HG03139 (cell line): Measurements from ENCODE around the gene RHOG.

Source experiments
- ATAC-seq: cut with Tn5 transposase; IDR thresholded peaks from one replicate; pipeline ENCODE4 v1.9.1; 2021; ENCODE audit not compliant: unreplicated experiment

The RHOG gene

DNA sequence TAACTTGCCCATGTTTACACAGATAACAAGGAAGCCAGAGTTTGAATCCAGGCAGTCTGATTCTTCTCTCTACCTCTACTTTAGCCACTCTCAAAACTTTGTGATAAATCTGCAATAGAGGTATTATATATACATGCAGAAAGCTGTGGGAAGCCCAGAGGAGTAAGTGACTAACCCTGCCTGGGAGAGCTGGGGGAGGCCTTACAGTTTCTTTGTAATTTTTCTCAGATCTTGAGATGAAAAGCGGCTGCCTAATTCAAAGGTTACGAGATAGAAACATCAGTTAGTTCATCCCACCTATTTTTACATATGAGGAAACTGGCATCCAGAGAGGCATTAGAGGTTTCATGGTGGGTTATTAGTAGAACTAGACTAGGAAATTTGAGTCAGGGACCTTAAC lies 19.6 kb upstream of the RHOG start:
- ATAC-seq = no peak

DNA sequence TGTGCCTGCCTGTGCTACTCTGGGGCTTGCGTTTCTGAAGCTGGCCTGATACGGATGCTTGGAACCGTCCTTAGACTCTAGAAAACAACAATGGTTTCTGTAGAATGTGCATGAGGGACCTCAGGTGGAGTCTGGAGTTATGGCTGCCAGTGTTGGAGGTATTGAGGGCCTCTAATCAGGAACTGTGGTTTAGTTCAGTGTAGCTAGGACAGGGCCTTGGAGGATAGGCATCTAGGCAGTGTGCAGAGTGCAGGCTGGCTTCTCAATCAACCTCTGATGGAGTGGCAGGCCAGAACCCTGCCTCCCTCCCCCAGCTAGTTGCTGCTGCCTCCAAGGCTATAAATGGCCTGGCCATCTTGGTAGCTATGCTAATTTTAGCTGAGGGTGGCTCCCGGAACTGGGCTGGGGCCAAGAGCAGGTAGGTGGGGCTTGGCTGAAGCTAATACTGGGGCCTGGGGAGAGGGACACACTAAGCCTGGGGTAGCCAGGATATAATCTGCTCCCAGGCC lies 18.7 kb upstream of the RHOG start:
- ATAC-seq = no peak

DNA sequence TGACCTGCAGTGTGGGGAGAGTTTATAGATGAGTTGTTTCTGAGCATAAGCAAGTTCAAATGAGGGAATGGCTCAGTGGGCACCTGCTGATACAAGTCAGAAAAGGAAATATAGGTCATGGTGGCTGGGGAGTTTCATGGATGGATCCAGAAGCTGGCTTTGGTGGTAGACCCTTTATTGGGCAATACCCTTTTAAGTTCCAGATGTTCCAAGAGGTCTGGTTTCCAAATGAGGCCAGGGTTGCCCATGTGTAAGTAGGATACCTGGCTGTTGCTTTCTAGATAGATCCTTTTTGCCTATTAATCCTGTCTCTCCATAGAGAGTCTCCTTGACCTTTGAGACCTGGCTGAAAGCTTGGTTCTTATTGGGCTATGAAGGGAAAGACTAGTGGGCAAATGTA lies 16.9 kb upstream of the RHOG start:
- no peak for ATAC-seq

DNA sequence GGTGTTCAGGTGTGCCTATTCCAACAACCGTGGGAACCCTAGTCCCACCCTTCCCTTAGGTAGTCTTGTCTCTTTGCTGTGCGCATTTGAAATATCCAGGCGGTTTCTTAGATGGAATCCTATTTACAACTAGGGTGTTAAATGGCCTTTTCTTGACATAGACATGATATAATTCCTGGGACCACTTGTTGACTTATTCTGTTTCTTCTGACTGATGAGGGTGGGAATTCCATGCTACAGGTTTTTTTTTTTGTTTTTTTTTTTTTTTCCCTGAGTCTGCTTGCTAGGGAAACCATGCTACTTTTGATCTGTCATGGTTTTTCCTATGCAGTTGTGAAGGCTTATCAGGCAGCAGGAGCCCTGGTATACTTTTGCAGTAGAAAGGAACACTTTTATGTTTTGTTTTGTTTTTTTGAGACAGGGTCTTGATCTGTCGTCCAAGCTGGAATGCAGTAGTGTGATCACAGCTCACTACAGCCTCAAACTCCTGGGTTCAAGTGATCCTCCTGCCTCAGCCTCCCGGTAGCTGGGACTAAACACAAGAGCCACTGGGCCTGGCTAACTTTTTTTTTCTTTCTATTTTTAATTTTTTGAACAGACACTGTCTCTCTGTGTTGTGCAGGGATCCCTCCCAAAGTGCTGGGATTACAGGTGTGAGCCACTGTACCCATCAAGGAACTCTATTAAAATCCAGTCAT lies 16.2 kb upstream of the RHOG start:
- ATAC-seq = no peak

DNA sequence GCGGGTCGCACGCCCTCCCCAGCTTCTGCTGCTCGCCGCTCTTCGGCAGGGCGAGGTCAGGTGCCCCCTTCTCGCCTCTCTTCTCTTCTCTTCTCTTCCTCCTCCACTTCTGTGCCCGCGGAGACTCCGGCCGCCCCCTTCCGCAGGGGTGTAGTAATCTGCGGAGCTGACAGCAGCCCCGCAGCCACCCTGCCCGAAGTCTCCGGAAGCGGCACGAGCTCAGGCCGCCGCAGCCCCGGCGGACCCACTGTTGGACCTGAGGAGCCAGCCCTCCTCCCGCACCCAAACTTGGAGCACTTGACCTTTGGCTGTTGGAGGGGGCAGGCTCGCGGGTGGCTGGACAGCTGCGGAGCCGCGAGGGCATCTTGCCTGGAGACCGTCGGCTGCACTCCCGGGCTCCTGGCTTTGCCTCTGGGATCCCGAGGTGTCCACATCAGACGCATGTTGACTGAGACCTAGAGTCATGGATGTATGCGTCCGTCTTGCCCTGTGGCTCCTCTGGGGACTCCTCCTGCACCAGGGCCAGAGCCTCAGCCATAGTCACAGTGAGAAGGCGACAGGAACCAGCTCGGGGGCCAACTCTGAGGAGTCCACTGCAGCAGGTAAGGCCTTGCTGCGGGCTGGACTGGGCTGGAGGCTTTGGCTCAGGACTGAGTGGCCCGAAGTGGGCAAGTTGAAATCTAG lies 15.2 kb upstream of the RHOG start:
- peak; percentile 7 for ATAC-seq

DNA sequence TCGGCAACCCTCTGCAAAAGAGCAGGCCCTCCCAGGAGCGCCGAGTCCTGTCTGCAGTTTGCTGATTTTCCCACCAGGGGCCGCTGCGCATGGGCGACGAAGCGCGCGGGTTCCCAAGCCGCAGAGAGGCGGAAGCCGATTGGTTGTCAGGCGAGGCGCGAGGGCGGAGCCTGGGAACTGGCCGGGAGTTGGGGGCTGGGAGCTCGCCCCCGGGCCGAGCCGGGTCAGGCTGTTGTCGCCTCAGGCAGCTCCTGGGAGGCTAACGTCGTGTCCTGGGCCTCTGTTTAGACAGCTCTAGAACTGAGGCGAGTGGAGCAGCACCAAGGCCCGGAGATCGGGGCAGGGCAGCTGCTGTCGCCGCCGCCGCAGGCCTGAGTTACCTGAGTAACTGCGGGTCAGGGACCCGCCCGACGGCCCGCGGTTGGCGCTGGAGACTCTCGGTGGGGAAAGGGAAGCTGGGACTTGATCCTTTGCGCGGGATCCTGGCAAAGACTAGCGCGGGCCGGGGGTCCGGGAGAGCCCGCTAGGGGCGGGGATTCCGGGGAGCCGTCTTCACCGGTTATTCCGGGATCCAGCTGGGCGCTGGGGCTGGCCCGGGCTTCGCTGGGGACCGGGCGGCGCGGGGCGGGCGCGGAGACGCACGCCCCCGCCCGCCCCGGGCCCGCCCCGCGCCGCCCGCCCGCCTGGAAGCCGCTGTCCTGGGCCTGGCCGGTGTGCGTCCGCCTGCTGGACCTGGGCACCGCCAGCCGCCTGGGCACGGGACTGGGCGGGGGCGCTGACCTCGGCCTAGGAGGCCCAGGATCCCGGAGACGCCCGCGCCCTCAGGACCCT lies 14.4 kb upstream of the RHOG start, which contains the start of gene STIM1:
TSS of gene STIM1 (plus strand) at position 688 of the 831 bp plus-strand sequence. CDS start 607 bp downstream, outside the sequence.
- peak; percentile 49 for ATAC-seq

DNA sequence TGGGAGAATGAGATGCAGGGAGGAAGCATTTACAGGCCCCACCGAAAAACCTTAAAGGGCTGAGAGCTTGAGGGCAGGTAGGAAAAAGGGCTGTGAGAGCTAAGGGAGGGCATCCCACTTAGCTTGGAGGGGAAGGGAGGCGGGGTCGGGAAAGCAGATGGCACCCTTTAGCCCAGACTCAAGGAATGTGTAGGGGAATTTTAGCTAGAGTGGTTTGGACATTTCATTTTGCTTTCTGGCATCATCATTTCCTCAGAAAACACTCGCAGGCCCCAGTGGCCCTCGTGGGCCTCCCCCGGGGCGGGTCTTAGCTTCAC lies 13.9 kb upstream of the RHOG start:
- ATAC-seq = no peak

DNA sequence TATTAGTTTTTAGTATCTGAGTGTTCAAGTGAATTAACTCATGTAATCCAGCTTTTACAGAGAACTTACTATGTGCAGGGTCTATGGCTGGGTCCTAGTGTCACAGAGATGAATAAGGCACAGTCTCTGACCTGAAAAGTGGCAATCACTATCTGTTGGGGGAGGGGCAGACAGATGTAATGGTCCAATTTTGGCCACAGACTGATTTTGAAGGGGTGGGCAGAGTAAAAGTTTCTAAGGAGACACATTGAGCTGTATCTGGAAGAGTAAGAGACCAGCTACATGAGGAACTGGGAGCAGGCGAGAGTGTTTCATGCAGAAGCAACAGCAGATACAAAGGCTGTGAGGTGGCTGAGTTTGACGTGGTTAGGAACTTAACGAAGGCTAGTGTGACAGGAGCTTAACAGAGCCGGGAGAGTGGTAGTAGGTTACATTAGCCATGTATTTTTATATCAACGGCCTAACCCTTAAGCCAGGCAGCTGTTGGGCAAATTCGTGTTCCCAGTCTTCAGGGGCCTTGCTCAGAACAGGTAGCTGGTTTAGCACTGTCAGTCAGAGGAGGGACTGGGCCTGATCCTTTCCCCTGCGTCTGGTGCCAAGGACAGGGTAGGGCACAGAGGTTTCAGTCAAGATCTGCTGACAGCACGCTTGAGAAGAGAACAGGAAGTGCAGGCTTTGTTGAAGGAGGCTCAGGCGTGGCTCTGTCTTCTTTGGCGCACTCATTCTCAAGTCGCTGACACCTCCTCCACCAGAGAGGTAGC lies 13.3 kb upstream of the RHOG start:
- ATAC-seq = peak; percentile 42

DNA sequence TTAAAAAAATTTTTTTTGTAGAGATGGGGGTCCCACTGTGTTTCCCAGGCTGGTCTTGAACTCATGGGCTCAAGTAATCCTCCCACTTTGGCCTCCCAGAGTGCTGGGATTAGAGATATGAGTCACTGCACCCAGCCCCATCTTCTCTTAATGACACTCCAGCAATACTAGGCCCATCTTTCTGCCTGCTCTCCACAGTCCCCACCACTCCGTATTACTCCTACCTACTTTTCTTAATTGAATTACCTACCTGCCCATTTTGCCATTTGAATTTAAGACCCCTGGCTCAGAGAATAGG lies 12.7 kb upstream of the RHOG start:
- ATAC-seq = no peak

DNA sequence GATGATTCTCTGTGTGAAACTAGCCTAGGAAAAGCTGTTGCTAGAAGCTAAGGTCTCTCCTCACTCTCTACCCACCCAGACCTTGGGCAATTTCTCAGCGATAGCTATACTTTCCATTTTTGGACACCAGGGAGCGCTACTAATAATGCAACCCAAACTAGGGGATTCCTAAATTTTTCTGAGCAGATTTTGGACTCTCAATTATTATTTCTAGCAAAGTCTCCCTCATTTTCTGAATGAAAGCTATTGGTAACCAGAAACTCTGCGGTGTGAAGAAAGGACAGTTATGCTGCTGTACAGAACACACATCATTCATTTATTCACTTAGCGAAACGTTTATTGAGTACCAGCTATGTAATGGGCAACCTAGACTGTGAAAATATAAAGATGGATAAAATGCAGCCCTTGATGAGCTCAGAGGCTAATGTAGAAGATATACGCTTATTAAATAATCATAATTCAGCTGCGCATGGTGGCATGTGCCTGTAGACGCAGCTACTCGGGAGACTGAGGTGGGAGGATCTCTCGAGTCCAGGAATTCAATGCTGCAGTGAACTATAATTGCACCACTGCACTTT lies 8.6 kb upstream of the RHOG start:
- no peak for ATAC-seq

DNA sequence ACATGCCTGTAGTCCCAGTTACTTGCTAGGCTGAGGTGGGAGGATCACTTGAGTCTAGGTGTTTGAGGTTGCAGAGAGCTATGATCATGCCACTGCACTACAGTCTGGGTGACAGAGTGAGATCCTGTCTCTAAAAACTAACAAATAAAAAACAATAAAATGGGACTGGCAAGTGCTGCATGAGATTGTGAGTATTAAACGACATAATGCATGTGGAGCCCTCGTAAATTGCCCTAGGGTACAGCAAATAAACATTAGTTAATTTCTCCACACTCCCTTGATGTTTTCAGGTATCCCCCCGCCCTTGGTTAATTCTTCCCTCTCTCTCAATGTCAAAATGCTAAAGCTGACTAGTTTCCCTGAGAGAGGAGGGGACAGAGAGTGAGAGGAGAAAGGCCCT lies 4.9 kb upstream of the RHOG start:
- ATAC-seq = no peak

DNA sequence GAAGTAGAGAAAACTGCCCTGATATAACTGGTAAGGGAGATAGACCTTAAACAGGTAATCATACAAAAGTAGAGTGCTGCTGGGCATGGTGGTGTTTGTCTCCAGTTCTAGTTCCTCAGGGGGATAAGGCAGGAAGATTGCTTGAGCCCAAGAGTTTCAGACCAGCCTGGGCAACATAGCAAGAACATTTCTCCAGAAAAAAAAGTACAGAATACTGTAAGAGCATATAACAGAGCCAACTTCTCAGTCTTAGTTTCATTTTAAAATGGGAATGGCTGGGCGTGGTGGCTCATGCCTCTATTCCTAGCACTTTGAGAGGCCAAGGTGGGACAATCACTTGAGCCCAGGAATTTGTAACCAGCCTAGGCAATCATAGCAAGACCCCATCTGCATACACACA lies 4.5 kb upstream of the RHOG start:
- ATAC-seq = no peak

DNA sequence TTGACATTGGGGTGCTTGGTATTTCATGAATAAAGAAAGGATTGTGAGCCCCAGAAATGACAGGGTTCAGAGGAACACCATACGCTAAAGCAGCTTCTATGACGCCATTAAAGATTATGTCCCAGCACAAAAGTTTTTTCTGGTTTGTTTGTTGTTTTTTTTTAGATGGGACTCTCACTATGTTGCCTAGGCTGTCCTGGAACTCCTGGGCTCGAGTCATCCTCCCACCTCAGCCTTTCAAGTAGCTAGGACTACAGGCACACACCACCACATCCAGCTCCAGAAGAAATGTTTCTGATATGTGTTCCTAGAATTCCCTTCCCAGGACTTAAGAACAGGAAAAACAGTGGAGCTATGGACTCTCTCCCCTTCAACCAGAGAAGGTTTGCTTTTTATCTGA lies 2.6 kb upstream of the RHOG start:
- ATAC-seq = no peak

DNA sequence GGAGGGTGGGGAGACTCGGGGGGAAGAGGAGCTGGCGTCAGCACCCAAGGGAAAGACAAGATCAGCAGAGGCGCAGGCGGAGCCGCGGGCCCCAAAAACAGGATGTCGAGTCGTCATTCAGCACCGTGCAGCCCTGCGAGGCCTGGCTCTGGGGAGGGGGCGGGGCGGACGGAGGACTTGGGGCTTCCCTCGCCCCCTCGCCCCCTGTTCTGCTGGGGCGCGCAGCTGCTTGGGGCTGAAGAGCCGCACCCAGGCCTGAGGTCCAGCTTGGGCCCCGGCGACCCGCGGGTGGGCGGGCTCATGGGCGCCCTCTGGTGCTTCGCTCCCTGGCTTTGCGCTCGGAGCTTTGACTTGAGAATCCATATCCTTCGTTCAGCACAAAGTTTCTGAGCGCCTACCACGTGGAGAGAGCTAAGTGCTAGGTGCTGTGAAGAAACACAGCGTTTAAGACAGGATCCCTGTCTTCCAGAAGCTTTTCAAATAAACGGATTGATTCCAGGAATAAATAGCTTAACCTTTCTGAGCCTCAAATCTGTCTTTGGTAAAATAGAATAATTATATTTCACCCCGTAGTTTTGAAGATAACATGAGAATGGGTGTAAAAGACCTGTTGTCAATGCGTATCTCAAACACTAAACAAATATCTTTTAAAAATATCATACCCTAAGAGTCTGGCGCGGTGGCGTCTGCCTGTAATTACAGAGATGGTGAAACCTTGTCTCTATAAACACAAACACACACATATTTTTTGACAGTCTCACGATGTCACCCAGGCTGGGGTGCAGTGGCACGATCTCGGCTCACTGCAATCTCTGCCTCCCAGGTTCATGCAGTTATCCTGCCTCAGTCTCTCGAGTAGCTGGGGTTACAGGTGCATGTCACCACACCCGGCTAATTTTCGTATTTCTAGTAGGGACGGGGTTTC lies 929 bp upstream of the RHOG start:
- peak; percentile 47 for ATAC-seq

DNA sequence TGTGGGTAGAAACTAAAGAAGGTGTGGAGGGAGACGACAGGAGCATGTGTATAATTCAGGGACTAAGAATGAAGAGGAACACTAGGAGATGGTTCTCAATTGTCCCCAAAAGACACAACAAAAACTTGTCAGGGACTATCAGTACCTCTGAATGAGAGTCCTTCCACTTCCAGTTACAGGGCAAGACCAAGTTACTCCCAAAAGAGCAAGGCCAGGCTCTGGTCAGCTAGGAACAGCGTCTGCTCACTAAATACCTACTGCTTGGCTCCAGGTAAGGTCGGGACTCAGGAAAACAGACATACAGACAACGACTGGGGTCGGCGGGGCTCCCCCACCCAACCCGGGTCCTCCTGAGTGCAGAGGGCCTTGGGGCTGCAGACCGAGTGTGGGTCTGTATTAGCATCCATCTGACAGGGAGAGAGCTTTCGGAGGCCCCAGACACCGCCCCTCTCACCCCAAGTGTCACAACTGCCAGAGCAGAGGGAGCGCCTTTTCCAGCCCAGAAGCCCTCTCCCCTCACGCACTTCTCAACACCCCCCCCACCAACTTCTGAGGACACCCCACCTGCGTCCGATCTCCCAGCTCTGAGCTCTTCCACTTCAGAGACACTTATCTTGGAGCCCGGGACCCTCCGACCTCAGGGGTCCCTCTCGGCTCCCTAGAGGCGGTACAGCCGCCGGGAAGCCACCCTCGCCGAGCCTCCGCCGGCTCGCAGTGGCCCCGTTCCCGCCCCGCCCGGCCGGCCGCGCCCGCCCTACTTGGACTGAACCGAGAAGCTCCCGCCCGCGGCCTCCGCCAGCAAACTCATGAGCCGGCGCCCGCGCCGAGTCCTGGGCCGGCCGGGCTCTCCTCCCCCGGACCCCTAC lies 522 bp downstream of the RHOG start:
- ATAC-seq = no peak

DNA sequence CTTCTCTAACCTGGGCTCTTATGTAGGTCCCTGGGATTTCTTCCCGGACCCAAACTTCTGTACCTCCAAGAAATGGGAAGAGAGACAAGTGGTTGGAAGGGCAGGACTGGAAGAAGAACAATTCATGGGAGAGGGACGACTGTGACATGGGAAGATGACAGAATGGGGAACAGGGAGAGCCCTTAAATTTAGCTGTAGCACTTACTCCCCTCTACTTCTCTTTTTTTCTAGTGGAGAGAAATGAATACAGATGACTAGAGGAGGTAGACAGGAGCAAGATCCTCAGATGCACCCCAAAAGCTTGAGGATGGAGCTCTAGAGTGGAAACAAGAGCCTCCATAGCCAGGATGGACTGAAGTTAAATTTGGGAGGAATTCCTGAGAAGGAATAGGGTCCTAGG lies 2.3 kb downstream of the RHOG start:
- ATAC-seq = no peak

DNA sequence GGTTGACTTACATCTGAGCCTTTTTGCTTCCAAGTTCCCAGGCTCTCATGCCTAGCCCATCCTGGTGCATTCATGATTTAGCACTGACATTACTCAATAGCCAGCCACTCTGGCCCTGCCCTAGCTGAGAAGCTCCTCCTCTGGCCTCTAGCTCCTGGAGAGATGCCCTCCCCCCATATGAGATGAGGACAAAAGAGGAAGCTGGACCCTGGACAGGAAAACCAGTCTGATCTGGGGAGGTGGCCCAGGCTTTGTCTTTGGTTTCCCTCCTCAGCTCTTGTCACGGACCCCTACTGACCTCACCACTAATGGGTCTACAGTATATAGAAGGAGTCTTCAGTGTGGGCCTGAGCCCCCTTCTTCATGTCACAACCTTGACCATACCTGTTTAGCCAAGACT lies 3.0 kb downstream of the RHOG start:
- ATAC-seq = no peak

DNA sequence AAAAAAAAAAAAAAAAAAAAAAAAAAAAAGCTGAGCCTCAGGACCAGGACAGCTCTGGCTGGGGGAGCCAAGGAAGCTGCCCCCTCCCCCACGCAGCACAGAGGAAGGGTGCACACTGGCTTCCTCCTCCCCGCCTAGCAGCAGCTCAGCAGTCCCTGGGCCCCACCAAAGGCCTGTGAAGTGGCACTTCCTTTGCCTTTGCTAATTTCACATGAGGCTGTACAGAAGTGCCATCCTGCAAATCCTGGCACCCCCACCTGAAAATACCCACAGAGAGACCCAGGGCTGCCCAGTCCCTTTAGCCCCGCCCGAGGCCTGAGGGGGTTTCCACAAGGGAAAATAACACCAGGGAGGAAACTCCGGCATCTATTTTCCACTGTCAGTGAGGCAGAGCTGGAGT lies 3.9 kb downstream of the RHOG start:
- no peak for ATAC-seq

DNA sequence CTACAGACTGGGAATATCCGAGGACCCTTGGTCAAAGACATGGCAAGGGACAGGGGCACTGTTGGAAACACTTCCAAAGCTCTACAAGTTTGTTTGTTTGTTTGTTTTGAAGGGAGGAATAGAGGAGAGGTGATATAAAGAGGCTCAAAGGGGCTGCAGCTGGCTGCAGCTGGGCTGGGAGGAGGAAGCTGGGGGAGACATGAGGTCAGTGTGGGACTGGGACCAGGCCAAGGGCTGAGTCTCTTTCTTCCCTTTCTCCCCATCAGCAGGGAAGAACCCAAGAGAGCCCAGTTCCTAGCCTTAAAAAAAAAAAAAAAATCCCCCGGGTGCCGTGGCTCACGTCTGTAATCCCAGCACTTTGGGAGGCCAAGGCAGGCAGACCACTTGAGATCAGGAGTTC lies 5.0 kb downstream of the RHOG start:
- ATAC-seq = no peak
